ENCODE results near the gene MMP24OS.
A peak's percentile ranks its signal among the peaks of the same experiment; 100 is the strongest.

MMP24OS gene

GRCh38 chr20:35290186-35290886 lies 12.4 kb upstream of the MMP24OS start:
- no peak for DNase-seq

- no peak for DNase-seq
Observed at GRCh38 chr20:35288325-35289060, 10.6 kb upstream of the MMP24OS start.

DNA sequence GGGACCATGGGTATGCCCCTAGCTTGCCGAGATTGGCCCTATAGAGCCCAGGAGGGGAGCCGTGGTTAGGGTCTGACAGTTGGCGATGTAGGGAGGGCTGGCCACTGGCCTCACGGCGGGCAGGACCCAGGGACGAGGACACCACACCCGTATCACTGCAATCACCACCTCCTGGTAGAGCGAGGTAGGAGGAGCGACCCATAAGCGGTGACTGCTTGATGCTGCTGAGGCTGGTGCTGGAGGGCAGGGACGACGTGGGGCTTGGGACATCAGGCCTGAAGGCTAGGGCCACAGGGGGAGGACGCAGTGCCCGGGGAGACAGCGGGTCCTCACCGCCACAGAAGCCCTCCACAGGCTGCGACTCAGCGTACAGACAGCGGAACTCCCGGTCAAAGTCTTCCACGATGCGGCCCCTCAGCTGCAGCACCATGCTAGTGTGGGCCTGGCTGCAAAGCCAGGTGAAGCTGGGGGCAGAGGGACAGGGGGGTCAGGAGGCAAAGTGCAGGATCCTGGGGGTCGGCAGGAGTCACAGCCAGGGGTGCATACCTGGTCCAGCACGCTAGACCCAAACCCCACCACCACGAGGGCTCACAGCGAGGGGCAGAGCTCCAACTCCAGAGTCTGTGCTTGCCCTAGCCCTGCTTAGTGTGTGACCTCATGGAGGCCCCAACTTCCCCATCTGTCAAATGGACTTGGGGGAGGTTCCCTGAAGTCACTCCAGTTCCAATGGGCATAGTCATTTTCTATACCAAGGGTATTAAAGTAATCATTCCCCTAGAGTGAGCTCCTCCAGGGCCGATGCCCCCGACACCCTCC lies 9.8 kb upstream of the MMP24OS start:
- no peak for DNase-seq

GRCh38 chr20:35286899-35287508 lies 9.1 kb upstream of the MMP24OS start:
- DNase-seq = no peak

DNA sequence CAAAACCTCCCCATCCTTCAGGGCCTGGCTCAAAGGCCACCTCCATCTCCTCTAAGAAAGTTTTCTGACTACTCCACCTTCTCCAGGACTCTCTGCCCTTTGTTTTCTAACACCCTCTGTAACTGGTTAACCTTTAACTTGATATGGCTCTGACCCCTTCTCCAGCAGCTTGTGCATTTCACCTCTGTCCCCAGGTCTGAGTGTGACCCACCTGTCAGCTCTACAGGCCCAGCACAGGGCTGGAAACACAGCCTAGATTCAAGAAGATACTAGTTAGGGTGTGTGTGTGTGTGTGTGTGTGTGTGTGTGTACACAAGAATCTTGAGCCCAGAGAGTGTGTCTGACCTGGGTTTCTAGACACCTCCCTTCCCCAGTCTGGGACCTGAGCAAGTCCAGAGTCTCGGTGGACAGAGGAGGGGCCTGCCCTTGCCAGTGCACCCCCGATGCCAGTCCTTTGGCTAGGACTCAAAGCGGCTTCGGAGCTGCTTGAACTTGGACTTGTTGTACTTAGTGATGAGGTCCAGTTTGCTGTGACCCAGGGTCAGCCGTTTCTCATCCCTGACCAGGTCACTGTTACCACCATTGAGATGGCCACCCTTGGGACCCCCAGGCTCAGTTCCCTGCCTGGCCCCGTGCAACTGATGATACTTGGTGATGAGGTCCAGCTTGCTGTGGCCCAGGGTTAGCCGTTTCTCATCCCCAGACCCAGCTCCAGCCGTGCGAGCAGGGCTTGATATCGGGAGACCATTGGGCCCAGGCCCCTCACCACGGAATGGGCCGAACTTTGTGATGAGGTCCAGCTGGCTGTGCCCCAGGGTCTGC lies 8.4 kb upstream of the MMP24OS start:
- DNase-seq = no peak

- DNase-seq = no peak
Observed at GRCh38 chr20:35285806-35286076, 7.8 kb upstream of the MMP24OS start.

DNA sequence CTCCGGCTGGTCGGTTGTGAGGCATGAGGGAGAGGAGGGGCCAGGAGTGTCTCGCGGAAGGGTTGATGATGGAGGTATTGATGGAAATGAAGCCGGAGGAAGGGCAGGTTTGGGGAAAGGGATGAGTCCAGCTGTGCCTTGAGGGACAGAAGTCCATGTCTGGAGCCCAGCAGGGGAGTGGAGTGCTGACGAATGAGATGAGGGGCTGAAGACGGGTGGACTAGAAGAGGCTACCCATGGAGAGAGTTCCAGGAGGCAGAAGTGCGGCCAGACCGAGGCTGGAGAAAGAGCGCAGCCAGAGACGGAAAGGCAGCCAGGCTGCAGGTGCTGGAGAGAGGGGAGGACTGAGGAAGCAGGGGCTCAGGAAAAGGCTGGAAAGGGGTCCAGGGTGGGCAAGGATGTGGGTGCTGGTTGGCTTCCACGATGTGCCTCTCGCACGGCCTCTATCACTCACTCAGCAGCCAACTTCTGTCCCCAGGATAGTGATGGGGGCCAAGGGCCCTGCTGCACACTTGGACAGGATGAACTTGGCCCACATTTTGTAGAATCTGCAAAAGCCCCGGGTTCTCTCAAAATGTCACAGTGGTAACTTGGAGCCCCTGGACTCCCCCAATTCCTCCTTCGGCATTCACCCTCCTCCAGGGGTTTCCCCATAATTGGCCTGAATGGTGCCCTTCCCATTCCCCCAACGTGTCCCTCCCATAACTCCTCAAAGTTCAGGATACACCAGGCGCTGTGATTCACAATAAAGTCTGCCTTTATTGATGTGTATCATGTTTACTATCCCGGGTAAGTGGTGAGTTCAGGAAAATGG lies 7.3 kb upstream of the MMP24OS start:
- no peak for DNase-seq

DNA sequence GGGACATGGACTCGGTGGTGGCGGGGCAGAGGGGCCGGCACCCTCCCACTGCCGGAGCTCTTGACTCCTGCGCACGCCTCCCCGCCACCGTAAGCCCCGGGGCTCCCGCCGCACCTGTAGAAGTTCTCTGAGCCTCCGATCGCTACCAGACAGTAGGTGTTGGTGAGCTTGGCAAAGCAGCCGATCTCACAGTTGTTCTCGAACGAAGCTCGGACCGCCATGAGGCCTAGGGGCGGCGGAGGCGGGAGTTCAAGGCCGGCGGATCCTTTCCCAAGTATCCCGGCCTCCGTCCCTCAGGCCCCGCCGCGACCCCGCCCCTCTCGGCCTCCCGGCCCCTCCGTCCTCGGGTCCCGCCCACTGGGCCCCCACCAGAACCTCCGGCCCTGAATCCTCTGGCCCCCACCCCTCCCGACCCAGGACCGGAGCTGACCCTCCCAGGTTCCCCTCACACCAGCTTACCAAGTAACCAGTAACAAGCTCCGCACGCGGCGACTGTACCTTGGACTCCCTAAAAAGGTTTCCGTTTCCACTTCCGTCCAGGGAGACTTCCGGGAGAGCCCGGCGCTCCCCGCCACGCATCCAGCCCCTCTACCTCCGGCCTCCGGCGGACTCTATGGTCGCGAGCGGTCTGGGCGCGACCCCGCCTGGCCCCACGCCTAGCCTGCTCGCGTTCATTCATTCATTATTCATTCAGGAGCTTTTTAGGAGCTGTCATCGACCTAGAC lies 6.5 kb upstream of the MMP24OS start, which contains the start of gene EIF6:
TSS of gene EIF6 (minus strand) at position 506 of the 725 bp plus-strand sequence. CDS start at position 221, 285 bp downstream.
- DNase-seq = peak; percentile 89

GRCh38 chr20:35283441-35284266 lies 5.7 kb upstream of the MMP24OS start:
- no peak for DNase-seq

GRCh38 chr20:35281506-35282101 lies 3.7 kb upstream of the MMP24OS start:
- no peak for DNase-seq

GRCh38 chr20:35280523-35280922 lies 2.6 kb upstream of the MMP24OS start:
- no peak for DNase-seq

DNA sequence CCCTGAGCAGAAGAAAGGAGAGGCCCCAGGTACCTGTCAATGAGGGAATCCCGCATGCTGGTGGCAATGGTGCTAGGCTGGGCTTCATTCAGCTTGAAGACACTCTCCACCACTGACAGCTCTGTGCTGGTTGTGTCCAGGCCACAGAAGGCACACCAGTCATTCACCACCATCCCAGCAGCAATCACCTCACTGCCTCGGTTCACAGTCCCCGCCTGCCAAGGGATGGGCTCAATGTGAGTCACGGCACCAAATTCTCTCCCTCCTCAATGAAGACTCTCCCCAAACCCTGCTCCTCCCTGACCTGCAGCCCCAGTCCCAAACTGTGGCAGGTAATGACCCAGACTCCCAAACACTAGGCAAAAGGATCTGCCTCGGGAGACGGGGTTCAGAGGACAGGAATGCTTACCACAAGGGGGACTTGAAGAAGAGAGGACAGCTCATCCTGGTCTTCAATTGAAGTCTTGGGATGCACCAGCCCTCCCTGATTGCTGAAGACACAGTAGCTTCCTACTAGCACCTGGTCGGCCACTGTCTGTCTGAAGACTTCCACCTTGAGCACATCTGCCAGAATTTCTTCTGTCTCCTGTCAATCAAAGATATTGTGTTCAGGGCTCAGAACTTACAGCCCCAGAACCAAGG lies 1.7 kb upstream of the MMP24OS start:
- no peak for DNase-seq

GRCh38 chr20:35279040-35279439 lies 1.1 kb upstream of the MMP24OS start:
- DNase-seq = no peak

DNA sequence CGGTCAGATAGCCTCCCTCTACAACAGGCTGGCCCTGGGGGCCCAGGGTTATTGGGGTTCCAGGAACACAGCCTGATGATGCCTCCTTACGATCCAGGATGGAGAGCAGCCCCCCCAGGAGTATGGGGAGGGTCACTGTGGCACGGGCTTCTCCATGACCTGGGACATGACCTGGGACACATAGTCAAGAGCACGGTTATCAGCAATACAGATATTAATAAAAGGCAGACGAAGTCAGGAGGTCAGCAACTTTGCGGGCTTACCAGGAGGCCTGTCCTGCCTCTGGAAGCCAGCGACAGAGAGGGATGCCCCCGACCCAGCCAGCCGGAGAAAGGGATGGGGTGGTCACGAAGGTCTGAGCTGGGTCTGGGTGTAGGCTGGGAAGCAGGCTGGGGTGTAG lies 795 bp downstream of the MMP24OS start:
- no peak for DNase-seq

DNA sequence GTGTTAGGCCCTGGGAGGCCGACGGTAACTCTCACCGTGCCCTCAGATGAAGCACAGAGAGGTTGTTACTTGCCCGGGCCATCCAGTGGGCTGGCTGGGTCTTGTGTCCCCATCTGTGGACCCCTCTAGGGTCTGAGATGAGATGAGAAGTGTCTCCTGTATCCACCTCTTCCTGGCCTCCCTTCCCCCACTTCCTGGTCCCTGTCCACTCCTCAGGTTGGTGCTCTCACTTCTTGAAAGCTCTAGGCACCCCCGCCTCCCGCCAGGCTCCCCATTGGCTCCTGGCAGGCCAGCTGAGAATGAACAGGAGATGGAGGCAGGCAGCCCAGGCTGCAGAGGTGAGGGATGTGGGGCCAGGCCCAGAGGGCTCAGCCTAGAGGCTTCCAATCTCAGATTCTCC lies 1.5 kb downstream of the MMP24OS start:
- no peak for DNase-seq

DNA sequence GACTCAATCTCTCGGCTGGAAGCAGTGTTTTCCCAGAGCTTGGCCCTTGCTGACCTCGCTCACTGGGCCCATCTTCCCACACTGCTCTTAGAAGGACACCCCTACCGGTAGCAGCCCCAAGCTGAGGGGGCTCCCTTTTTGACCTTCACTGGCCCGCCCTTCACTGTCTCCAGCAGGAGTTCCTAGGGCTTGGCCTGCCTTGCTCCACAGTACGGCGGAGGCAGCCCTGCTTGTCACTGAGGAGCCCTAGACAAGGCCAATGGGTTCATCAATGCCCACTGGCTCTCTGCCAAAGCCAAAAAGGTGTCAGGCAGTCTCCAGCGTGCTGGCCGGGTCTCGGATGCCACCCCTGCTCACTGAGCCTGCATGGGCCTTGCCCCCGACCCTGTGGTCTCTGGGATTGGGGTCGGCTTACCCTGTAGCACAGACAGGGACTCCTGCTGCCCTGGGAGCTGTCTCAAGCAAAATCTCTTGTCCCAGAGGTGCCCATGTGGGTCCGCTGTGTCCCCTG lies 2.1 kb downstream of the MMP24OS start:
- DNase-seq = no peak

DNA sequence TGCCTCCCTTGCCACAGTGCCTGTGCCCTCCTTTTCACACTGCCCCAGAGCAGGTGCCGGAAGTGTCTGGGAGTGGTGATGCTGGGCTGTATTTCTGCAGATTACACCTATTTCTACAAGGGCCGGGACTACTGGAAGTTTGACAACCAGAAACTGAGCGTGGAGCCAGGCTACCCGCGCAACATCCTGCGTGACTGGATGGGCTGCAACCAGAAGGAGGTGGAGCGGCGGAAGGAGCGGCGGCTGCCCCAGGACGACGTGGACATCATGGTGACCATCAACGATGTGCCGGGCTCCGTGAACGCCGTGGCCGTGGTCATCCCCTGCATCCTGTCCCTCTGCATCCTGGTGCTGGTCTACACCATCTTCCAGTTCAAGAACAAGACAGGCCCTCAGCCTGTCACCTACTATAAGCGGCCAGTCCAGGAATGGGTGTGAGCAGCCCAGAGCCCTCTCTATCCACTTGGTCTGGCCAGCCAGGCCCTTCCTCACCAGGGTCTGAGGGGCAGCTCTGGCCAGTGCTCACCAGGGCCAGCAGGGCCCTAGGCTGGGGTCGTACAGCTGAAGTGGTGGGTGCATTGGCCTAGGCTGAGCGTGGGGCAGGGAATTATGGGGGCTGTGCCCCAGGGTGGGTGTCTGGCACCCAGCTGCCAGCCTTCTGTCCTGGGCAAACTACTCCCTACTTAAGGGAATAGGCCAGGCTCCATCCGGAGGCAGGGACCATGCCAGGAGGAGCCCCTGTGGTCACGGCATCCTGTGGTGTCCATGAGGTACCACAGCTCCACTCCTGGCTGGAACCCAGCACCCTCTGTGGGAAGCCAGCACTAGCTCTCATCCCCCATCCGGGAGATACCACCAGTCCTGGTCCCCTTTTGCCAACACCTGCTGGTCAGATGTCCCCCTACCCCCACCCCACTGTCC lies 3.5 kb downstream of the MMP24OS start:
- DNase-seq = no peak

Data from HCEC 1CT (cell line).